ENCODE data around the gene DPH1. TPM values are rescaled to one million over a fixed set of nuclear protein-coding genes. Genes with fewer than 3 reads are reported as not detected.

Gene DPH1
- total RNA-seq, 3 donors from 2014 or later (not counting 1 experiment from before 2014, with no cell fraction given): 60.2 to 65.2 (median 63.2) TPM

- 96% methylated on average over 1 of the region's 2 CpGs for WGBS (ENCODE audit: insufficient coverage)
- Histone ChIP-seq H3K4me3 (ENCODE audit: low read length) (no peak overlapping the region), H3K9me3 (ENCODE audit: control insufficient read depth, insufficient read depth, low read length) (no peaks in the 10 kb centered on the region), H3K27me3 (ENCODE audit: control insufficient read depth, insufficient read depth, low read length) (no peaks in the 10 kb centered on the region), H3K36me3 (ENCODE audit: control insufficient read depth, insufficient read depth, low read length) (no peaks in the 10 kb centered on the region), H3K4me1 (ENCODE audit: control insufficient read depth, insufficient read depth, low read length) (peaks cover 48% of the 10 kb centered on the region), H3K27ac (ENCODE audit: low read length) (no peak overlapping the region)
- Mint-ChIP-seq H3K9me3 (no peaks in the 10 kb centered on the region), H3K27me3 (ENCODE audit: low read depth in 2 of 2) (no peaks in the 10 kb centered on the region), H3K4me1 (peaks cover 46 to 54% of the 10 kb centered on the region in 2 donors), H3K27ac (peak overlapping the region; percentile 85 to 95), H3K36me3 (no peaks in the 10 kb centered on the region), H3K4me3 (peak overlapping the region; percentile 94)
- DNase-seq (no peak), ATAC-seq (no peak)
- no peak for TF ChIP-seq CTCF (IDR thresholded peaks at IDR 0.05)
- intact Hi-C loops (cut with micrococcal nuclease): no loop called here
These were observed 61.0 kb downstream of the DPH1 start for GRCh38 chr17:2090804-2091534.

- DNase-seq (no peak), ATAC-seq (no peak)
- Mint-ChIP-seq H3K36me3 (no peaks in the 10 kb centered on the region), H3K27me3 (ENCODE audit: low read depth in 2 of 2) (no peaks in the 10 kb centered on the region), H3K9me3 (no peaks in the 10 kb centered on the region), H3K27ac (no peak overlapping the region), H3K4me3 (no peak overlapping the region), H3K4me1 (peaks cover 39 to 46% of the 10 kb centered on the region in 2 donors)
- WGBS (ENCODE audit: insufficient coverage): 97% methylated on average over 4 of the region's 4 CpGs
- peaks cover 37% of the 10 kb centered on the region for H3K4me1 ChIP-seq (ENCODE audit: control insufficient read depth, insufficient read depth, low read length)
- intact Hi-C loops (cut with micrococcal nuclease): no loop called here
- no peak overlapping the region for H3K4me3 ChIP-seq (ENCODE audit: low read length)
- H3K9me3 ChIP-seq (ENCODE audit: control insufficient read depth, insufficient read depth, low read length): no peaks in the 10 kb centered on the region
- no peaks in the 10 kb centered on the region for H3K36me3 ChIP-seq (ENCODE audit: control insufficient read depth, insufficient read depth, low read length)
- TF ChIP-seq CTCF (IDR thresholded peaks at IDR 0.05): no peak
- no peak overlapping the region for H3K27ac ChIP-seq (ENCODE audit: low read length)
- no peaks in the 10 kb centered on the region for H3K27me3 ChIP-seq (ENCODE audit: control insufficient read depth, insufficient read depth, low read length)
These were observed 62.3 kb downstream of the DPH1 start for GRCh38 chr17:2092253-2092652.

- Mint-ChIP-seq H3K4me3 (no peak overlapping the region), H3K4me1 (peaks cover 28 to 35% of the 10 kb centered on the region in 2 donors), H3K27ac (no peak overlapping the region), H3K36me3 (no peaks in the 10 kb centered on the region), H3K27me3 (ENCODE audit: low read depth in 2 of 2) (no peaks in the 10 kb centered on the region), H3K9me3 (no peaks in the 10 kb centered on the region)
- no peaks in the 10 kb centered on the region for H3K27me3 ChIP-seq (ENCODE audit: control insufficient read depth, insufficient read depth, low read length)
- ATAC-seq (no peak), DNase-seq (no peak)
- H3K4me1 ChIP-seq (ENCODE audit: control insufficient read depth, insufficient read depth, low read length): peaks cover 26% of the 10 kb centered on the region
- no peaks in the 10 kb centered on the region for H3K9me3 ChIP-seq (ENCODE audit: control insufficient read depth, insufficient read depth, low read length)
- intact Hi-C loops (cut with micrococcal nuclease): no loop called here
- TF ChIP-seq CTCF (IDR thresholded peaks at IDR 0.05): no peak
- 95% methylated on average over 3 of the region's 5 CpGs for WGBS (ENCODE audit: insufficient coverage)
- H3K36me3 ChIP-seq (ENCODE audit: control insufficient read depth, insufficient read depth, low read length): no peaks in the 10 kb centered on the region
- no peak overlapping the region for H3K4me3 ChIP-seq (ENCODE audit: low read length)
- no peak overlapping the region for H3K27ac ChIP-seq (ENCODE audit: low read length)
These were observed 63.4 kb downstream of the DPH1 start for GRCh38 chr17:2093349-2093748.

Other genes with a start within 250 kb of the DPH1 start
- gene SMYD4, start 200.3 kb upstream of the DPH1 start, total RNA-seq: 10 to 100 TPM; 20.3 to 37.8 (median 24.3) TPM
- 100 to 1,000 TPM in 1 of 3 donors, 10 to 100 TPM in 2; 70.9 to 101 (median 98.9) TPM for gene RPA1, start 200.1 kb upstream of the DPH1 start, total RNA-seq
- gene RTN4RL1, start 4.8 kb upstream of the DPH1 start, total RNA-seq: under 1 TPM in 2 of 3 donors, not detected in 1; 0.15 to 0.23 TPM
- gene OVCA2, start 11.9 kb downstream of the DPH1 start, total RNA-seq: 10 to 100 TPM; 27.9 to 33.8 (median 28.5) TPM
- 10 to 100 TPM; 19.2 to 26.4 (median 20.7) TPM for gene HIC1, start 24.9 kb downstream of the DPH1 start, total RNA-seq

Data from natural killer cell (primary cell).